ENCODE measurements around the gene SEMA4B. TPM values are rescaled to one million over a fixed set of nuclear protein-coding genes. Genes with fewer than 3 reads are reported as not detected.
"Not testable (repeated sequence)": the region's sequence is repeated elsewhere in the genome, so short reads cannot be mapped to it uniquely, and the experiment has no call there.

Gene SEMA4B
- total RNA-seq, 2 experiments from 2014 or later = 5.8 to 7.5 TPM

- POLR2A ChIA-PET = no interaction called here
- CTCF ChIA-PET = no interaction called here
Observed at GRCh38 chr15:90177012-90177411, 24.1 kb upstream of the SEMA4B start.

GRCh38 chr15:90178468-90179435, 22.4 kb upstream of the SEMA4B start:
- ChIA-PET CTCF (interaction anchor here (0.6 kb wide), 1 partner anchor 25 kb away, joined by 3 read pairs; no protein-coding TSS in a partner anchor), POLR2A (no interaction called here)

- ChIA-PET CTCF (interaction anchor here (0.6 to 1.4 kb wide), 2 partner anchors 37 to 41 kb away, joined by 3 read pairs; no protein-coding TSS in a partner anchor), POLR2A (interaction anchor here (0.7 kb wide), 1 partner anchor 276 kb away, joined by 10 read pairs; no protein-coding TSS in a partner anchor)
Observed at GRCh38 chr15:90181776-90182175, 19.4 kb upstream of the SEMA4B start.

DNA sequence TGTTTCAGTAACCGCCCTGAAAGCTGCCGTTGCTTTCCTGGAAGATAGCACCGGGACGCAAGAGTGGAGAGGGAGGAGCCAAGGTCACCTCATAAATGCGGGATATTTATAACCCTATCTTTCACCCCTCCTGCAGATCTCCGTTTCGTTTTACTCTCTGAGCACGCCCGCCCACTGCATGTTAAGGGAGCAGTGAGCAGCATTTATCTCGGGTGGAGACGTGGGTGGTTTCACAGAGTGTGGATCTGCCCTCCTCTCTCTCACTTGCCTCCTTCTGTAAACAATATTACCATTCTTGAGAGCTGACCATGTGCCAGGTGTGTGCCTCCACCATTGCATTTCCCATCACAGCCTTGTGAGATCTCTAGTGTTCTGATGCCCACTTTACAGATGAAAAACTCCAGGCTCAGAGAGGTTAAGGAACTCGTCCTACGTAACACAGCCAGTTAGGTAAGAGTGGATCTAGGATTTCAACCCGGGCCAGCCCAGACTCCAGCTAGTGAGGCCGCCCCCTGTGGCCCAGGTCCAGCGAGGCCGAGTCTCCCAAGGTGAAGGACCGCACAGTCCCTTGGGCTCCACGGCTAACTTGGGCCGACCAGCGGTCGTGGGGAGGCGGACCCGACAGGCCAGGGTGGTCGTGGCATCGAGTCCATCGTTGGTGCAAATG, 16.9 kb upstream of the SEMA4B start:
- CTCF ChIA-PET = interaction anchor here (1.0 kb wide), 1 partner anchor 46 kb away, joined by 5 read pairs; no protein-coding TSS in a partner anchor

GRCh38 chr15:90184786-90185704, 16.1 kb upstream of the SEMA4B start:
- CTCF ChIA-PET = interaction anchor here (1.0 kb wide), 1 partner anchor 45 kb away, joined by 5 read pairs; no protein-coding TSS in a partner anchor

More for the DNA sequence above, 16.9 kb upstream of the SEMA4B start:
- POLR2A ChIA-PET = no interaction called here

DNA sequence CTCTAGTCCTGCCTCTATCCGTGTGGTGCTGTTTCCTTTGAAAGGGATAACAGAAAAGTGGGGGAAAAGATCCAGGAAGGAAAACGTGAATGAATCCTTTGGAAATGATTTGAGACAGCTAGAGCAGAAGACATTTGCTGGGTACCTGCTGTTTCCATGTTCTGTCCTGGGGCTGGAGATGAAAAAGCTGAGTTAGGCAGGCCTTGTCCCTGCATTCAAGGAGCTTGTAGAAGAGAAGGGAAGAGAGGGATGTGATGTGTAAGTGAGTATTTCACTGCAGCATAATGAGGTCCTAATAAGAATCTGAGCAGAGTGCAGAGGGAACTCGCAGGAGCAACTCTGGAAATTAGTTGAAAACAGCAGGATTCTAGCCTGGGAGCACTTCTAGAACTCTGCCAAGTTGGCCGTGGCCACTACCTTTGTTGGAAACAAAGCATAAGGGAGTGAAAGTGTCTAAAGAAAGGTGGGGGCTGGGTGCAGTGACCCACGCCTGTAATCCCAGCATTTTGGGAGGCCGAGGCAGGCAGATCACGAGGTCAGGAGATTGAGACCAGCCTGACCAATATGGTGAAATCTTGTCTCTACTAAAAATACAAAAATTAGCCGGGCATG, 13.8 kb upstream of the SEMA4B start:
- ChIA-PET POLR2A (no interaction called here), CTCF (no interaction called here)

More at GRCh38 chr15:90184786-90185704, 16.1 kb upstream of the SEMA4B start:
- POLR2A ChIA-PET = interaction anchor here (1.0 kb wide), 1 partner anchor 49 kb away, joined by 3 read pairs; the partner anchor contains the start of genes CIB1 and GDPGP1

GRCh38 chr15:90188065-90188464, 13.1 kb upstream of the SEMA4B start:
- POLR2A ChIA-PET = not testable (repeated sequence)
- CTCF ChIA-PET = interaction anchor here (0.7 kb wide), 1 partner anchor 28 kb away, joined by 3 read pairs; no protein-coding TSS in a partner anchor

GRCh38 chr15:90188914-90189748, 12.0 kb upstream of the SEMA4B start:
- ChIA-PET CTCF (no interaction called here), POLR2A (interaction anchor here (1.0 kb wide), 1 partner anchor 10 kb away, joined by 3 read pairs; no protein-coding TSS in a partner anchor)

DNA sequence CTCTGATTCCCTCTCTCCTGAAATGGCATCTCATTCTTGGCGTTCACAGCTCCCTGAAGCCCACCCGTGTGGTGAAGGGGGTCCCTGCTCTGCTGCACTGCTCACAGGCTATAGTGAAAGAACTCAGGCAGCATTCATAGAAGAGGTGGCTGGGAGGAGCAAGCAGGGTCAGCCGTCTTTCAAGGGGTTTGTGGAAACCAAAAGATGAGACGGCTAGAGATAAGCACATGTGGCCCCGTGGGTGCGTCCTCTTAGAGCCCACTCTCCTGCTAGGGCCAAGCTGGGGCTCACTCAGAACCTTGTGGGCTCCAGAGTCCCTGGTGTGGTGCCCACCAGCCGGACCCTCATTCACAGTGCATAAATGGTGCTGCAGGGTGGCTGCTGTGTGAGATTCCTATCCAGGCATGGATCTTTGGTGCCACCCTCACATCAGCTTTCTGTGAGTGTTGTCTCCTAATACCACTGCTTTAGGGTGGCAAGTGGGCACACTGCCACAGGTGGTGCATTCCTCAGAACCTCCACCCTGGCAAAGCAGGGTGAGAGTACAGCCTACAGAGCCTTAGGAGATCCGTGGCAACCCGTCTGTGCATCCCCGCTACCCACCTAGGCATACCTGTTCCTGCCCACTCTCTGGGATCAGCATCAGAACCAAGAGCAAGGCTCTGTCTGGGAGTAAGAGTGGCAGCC, 11.2 kb upstream of the SEMA4B start:
- CTCF ChIA-PET = interaction anchor here (1.7 kb wide), 1 partner anchor 11 kb away, joined by 6 read pairs; the partner anchor contains the start of gene SEMA4B
- POLR2A ChIA-PET = interaction anchor here (1.0 kb wide), 1 partner anchor 9 kb away, joined by 3 read pairs; no protein-coding TSS in a partner anchor

- POLR2A ChIA-PET = no interaction called here
- CTCF ChIA-PET = interaction anchor here (0.9 to 1.7 kb wide), 2 partner anchors 10 to 18 kb away, joined by 3 to 6 read pairs; partner anchors contain the start of gene SEMA4B
Observed at GRCh38 chr15:90190606-90191343, 10.4 kb upstream of the SEMA4B start.

- ChIA-PET POLR2A (no interaction called here), CTCF (interaction anchor here (0.9 to 1.7 kb wide), 2 partner anchors 10 to 17 kb away, joined by 3 to 6 read pairs; partner anchors contain the start of gene SEMA4B)
Observed at GRCh38 chr15:90191344-90191687, 9.8 kb upstream of the SEMA4B start.

GRCh38 chr15:90191794-90192509, 9.2 kb upstream of the SEMA4B start:
- ChIA-PET POLR2A (interaction anchor here (0.6 to 1.3 kb wide), 3 partner anchors 9 to 277 kb away, joined by 4 to 5 read pairs (median 4); partner anchors contain the start of gene SEMA4B), CTCF (interaction anchor here (0.9 to 1.7 kb wide), 2 partner anchors 9 to 17 kb away, joined by 3 to 6 read pairs; partner anchors contain the start of gene SEMA4B)

DNA sequence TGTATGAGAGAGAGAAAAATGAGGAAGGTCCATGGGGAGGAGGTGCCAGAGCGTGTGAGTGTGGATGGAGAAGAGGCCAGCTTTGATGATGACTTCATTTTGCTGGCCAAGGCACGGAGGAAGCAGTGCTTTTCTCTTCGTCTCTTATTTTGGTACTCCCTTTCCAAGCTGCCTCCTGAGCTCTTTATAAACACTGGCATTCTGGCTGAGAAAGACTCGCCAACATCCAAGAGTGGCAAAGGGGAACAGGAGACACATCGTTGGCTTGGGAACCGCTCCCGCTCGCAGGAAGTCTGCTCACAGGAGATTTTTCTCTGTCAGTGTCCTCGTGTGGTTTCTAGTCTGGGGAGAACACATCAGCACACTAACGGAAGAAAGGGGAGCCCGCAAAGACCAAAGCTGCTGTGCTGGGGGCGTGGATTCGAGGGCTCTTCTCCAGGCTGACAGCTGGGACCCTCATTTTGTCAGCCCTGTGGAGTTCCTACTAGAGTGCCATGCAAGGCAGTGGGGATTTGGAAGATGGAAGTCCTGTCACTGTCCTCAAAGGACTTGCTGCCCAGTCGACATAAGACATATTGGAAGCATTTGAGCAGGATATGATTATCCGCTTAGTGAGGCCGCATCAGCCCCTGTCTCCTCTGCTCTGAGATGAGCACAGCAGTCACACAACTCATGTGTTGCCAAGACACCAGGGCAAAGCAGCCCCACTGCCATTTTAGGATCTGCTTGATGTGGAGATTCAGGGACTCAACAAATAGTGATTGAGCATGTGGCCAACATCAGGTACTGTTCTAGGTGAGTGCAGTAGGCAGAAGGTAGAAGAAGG, 8.0 kb upstream of the SEMA4B start:
- CTCF ChIA-PET = no interaction called here
- POLR2A ChIA-PET = interaction anchor here (0.6 to 1.3 kb wide), 3 partner anchors 8 to 158 kb away, joined by 3 to 5 read pairs (median 4); partner anchors contain the start of gene SEMA4B

DNA sequence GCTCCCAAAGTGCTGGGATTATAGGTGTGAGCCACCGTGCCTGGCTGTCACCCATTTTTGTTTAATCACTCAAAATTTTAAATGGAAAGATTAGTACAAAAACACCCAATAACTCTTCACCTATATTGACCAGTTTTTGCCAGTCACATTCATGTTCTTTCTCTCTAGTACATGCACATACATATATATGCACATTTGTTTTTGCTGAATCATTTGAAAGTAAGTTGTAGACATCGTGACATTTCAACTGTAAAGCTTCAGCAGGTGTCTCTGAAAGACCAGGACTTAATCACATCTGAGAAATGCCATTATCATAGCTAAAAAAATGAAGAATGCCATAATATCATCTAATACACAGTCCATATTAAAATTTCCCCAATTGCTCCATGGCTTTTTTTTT, 6.5 kb upstream of the SEMA4B start:
- CTCF ChIA-PET = no interaction called here
- POLR2A ChIA-PET = interaction anchor here (0.7 kb wide), 1 partner anchor 29 kb away, joined by 6 read pairs; no protein-coding TSS in a partner anchor

Data from activated CD8-positive, alpha-beta memory T cell treated with anti-CD3 and anti-CD28 coated beads for 36 hours (primary cell).